H54 (cell line): ENCODE results near the gene ONECUT1.

Experiments used
- DNase-seq: peaks from one replicate; pipeline ENCODE4 v3.0.0; 2011; ENCODE audit warnings: low spot score, mixed read lengths; ENCODE audit not compliant: insufficient read length
- FAIRE-seq: peaks from 3 replicates; lab custom pipeline; 2011; peaks lifted over from hg19 to GRCh38; lab: Jason Lieb, UNC
- POLR2A ChIP-seq: IDR thresholded peaks from 2 replicates; pipeline ENCODE4 v1.6.1; 2011; ENCODE audit warnings: low read depth, mild to moderate bottlenecking, low read length

ONECUT1 gene

DNA sequence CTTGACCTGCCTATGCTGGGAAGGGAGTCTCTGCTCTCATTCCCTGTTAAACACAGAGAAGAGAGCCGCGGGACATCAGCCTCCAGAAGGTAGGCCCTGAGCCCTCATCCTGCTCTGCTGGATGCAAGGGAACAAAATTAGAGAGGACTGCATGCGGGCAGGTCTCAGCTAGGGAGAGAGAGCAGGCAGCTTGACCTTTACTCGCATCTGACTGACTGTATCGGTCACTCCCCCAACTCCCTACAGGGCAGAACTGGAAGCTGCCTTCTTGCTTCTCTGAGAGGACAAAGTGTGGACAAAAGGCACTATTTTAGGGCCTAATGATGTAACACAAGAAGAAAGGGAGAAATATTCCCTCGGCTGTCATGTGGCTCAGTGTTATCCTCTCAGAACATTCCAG is 72.2 kb downstream of the ONECUT1 start:
- no peak for FAIRE-seq
- DNase-seq, result no peak
- TF ChIP-seq POLR2A, result no peak

DNA sequence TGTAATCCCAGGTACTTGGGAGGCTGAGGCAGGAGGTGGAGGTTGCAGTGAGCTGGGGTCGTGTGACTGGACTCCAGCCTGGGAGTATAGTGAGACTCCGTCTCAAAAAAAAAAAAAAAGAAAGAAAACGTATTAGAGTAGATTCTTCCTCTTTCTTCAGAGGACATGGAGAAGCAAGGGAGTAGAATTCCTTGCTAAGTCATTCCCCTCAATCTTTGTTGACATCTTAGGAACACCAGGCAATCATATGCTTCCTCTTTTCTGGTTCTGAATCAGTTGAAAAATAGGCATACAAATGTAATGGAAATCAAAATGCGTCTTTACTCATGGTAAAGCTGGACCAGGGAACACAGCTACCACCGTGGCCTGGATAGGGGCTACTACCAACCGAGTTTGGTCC is 72.7 kb downstream of the ONECUT1 start:
- no peak for TF ChIP-seq POLR2A
- FAIRE-seq, result no peak
- no peak for DNase-seq

DNA sequence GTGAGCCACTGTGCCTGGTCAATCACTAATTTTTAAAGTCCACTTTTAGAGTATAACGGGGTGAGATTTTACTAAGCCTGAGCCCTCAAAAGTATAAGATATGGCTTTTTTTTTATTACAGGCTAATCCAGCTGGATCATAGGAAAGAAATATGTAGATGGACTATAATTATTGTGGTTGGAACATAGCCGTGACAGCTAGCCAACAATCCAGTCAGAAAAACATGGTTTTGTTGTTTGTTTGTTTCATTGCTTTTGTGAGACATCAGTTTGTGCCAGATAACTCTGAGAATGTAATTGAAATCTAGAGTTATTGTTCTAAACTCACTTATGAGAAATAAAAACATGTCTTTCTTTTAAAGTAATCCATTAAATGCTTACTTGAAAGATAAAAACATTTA is 73.6 kb downstream of the ONECUT1 start:
- TF ChIP-seq POLR2A, result no peak
- FAIRE-seq (no peak), DNase-seq (no peak)

DNA sequence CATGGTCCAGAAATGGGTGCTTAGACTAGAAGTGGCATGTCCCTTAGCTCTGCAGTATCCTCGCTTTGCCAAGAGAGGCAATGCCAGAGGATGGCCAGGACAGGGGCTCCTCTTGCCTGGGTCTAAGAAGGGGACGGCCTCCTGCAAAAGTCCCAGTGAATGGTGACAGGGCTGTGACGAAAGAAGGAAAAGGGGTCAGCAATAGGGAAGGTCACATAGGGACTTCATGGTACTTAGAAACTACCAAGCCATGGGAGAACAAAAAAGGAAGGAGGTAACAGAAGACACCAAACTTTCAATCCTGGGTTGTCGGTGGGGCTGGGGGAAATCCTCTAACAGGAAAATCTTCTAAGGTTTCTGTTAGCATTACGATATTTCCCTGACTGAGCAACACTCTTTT is 74.7 kb downstream of the ONECUT1 start:
- FAIRE-seq (no peak), DNase-seq (no peak)
- TF ChIP-seq POLR2A, result no peak

DNA sequence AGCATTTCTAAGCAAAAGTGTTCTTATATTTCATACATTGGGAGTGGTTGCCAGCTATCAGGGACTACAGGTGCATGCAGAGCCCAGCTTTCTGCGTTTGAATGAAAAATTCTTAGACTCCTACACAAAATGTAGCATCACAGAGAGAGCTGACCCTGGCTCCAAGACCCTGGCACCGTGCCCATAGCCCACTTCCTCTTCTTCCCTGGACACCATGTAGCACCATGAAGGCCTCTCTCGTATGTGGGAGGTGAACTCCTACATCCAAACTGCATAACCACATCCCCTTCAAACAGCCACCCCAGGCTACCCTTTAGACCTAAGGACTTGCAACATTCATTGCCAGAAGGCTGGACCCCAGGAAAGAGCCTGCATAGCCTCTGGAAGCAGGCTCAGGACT is 75.2 kb downstream of the ONECUT1 start:
- no peak for TF ChIP-seq POLR2A
- no peak for FAIRE-seq
- no peak for DNase-seq

DNA sequence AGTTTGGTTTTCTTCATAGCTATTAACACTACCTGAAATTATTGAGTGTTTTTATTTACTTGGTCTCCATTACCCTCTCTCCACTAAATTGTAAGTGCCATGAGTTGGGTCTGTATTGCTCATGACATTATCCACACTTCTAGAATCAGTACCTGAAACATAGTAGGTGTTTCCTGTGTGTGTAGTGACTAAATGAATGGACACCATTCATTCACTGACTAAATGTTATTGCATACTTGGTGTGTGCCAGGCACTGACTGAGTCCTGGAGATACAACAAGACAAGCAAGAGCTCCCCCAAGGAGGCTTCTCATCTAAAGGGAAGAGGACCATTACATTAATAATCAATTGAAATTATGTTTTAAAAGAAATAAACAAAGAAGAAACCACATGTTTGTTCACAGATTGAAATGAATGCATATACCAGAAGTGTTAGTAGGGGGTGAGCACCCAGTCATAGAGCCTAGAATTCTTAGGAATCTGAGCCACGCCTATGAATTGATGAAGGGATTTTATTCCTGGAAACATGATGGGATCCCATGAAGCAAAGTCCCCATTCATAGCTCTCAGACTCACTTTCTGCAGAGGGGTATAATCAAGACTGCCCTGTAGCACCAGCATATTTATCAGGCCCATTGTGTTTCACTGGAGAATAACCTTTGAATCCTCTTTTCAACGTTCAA is 79.3 kb downstream of the ONECUT1 start:
- DNase-seq (no peak), FAIRE-seq (no peak)
- no peak for TF ChIP-seq POLR2A

DNA sequence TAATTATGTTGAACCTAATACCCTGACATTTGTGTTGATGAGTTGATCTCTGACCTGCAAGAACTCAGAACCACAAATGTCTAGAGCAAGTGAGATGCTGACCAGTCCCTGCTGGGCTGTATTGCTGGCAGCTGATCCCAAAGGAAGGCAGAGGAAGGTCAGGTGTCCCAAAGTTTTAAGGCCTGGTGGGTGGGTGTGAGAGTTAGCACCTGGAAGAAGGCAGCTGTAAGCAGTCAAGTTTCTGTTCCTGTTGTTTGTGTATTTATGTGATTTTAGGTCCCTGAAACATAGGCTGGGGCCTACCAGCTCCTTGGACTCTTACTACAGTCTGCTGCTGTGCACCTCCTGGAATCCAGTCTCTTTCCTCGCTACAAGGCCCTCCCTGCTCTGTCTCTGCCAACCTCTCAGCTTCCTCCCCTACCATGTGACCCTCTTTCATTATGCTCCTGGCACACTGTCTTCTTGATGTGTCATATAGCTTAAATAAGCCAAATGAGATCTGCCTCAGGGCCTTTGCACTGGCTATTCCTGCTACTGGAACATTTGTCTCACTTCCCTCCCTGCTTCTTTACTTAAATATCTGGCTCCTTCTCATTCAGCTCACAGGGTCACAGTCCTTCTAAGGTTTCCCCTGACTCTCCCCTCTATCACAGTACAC is 80.0 kb downstream of the ONECUT1 start:
- no peak for TF ChIP-seq POLR2A
- DNase-seq, result no peak
- no peak for FAIRE-seq

DNA sequence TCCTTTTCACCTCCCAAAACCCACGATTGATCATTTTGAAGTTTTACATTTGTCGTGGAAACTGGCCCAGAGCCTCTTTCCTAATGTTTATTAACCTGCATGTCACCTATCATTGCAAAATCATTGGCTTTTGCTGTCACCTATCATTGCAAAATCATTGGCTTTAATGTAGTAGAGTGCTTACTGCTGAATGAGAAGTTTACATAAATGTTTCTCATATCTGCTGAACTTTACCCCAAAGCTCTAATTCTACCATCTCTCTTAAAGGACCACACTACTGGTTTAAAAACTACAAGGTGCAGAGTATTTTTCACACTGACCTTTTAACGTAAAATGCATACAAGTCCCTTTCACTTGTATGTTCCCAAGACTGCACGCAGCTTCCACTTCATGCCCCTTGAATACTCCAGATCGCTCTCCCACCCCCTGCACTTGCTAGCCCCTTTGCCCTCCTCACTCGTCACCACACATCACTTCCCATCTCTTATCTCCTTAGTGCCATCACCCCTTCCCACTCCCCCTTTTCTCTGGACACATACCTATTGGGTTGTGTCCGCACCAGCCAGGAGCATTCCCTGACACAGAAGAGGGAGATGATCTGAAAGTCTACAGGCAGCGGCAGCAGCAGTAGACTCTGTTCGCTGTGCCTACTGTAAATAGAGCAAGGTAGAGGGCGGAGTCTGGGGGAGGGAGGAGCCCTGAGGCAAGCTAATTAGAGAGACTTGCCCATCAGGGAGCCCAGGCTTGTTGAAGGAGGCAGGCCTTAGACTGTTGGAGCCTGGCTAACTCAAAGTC is 80.8 kb downstream of the ONECUT1 start:
- FAIRE-seq, result no peak
- TF ChIP-seq POLR2A, result no peak
- no peak for DNase-seq
